HepG2 (cell line): ENCODE data around the gene RAB2B. TPM values are rescaled to one million over a fixed set of nuclear protein-coding genes. Genes with fewer than 3 reads are reported as not detected.

Experiments
- CBFB ChIP-seq: sonication (generic); formaldehyde crosslinking; IDR thresholded peaks from 2 replicates; pipeline ENCODE4 v1.4.0; 2020; ENCODE audit warnings: missing genetic modification reagents
- CEBPB ChIP-seq: IDR thresholded peaks from 2 replicates; pipeline ENCODE4 v1.6.1; 2011; ENCODE audit warnings: low read depth, low read length, improper control_type of control experiment, borderline replicate concordance
- CEBPZ ChIP-seq: IDR thresholded peaks from 2 replicates; pipeline ENCODE4 v1.6.1; 2012; ENCODE audit warnings: low read length, improper control_type of control experiment
- DNMT1 ChIP-seq: sonication (generic); formaldehyde crosslinking; IDR thresholded peaks from 2 replicates; pipeline ENCODE4 v1.5.1; 2020; ENCODE audit warnings: mild to moderate bottlenecking, missing genetic modification reagents
- GLI4 ChIP-seq: sonication (generic); formaldehyde crosslinking; IDR thresholded peaks from 2 replicates; pipeline ENCODE4 v1.5.1; 2020; ENCODE audit warnings: missing genetic modification reagents, mild to moderate bottlenecking, moderate library complexity, borderline replicate concordance
- POLR2A ChIP-seq, 2 experiments: IDR thresholded peaks; 2 replicates each; pipeline ENCODE4 v1.6.1; 2011; ENCODE audit warnings: low read depth in 2 of 2, low read length in 2 of 2, mild to moderate bottlenecking in 1 of 2, moderate library complexity in 1 of 2; ENCODE audit not compliant: insufficient read depth in 1 of 2
- RBM22 ChIP-seq: fragments of 200-400 bp; formaldehyde crosslinking; optimal IDR thresholded peaks from 2 replicates; pipeline ENCODE3; 2017; ENCODE audit warnings: mild to moderate bottlenecking, low read length, moderate library complexity
- REL ChIP-seq: sonication (generic); formaldehyde crosslinking; conservative IDR thresholded peaks from 2 replicates; pipeline ENCODE4 v1.8.0; 2022; ENCODE audit warnings: mild to moderate bottlenecking, missing genetic modification reagents, moderate library complexity
- SALL1 ChIP-seq: sonication (generic); formaldehyde crosslinking; IDR thresholded peaks from 2 replicates; pipeline ENCODE4 v1.8.0; 2022; ENCODE audit warnings: mild to moderate bottlenecking, missing genetic modification reagents
- SIN3A ChIP-seq: IDR thresholded peaks from 2 replicates; pipeline ENCODE4 v1.6.1; 2011; ENCODE audit warnings: low read depth, mild to moderate bottlenecking, control low read depth, low read length, borderline replicate concordance
- SIX1 ChIP-seq: sonication (generic); formaldehyde crosslinking; IDR thresholded peaks from 2 replicates; pipeline ENCODE4 v1.4.0; 2020; ENCODE audit warnings: missing genetic modification reagents, borderline replicate concordance
- TBX3 ChIP-seq: fragments of 450-650 bp; IDR thresholded peaks from 2 replicates; pipeline ENCODE4 v1.6.1; 2017; ENCODE audit warnings: antibody characterized with exemption, mild to moderate bottlenecking, inconsistent platforms, borderline replicate concordance
- UBTF ChIP-seq: sonication (generic); formaldehyde crosslinking; IDR thresholded peaks from 2 replicates; pipeline ENCODE4 v1.4.0; 2020; ENCODE audit warnings: mild to moderate bottlenecking, missing genetic modification reagents
- ZNF17 ChIP-seq: sonication (generic); formaldehyde crosslinking; IDR thresholded peaks from 2 replicates; pipeline ENCODE4 v1.5.0; 2020; ENCODE audit warnings: mild to moderate bottlenecking, missing genetic modification reagents
- ZNF329 ChIP-seq: sonication (generic); formaldehyde crosslinking; IDR thresholded peaks from 2 replicates; pipeline ENCODE4 v1.9.0; 2021; ENCODE audit warnings: low read depth, mild to moderate bottlenecking, missing genetic modification reagents
- ZNF484 ChIP-seq: sonication (generic); formaldehyde crosslinking; IDR thresholded peaks from 2 replicates; pipeline ENCODE4 v1.5.1; 2020; ENCODE audit warnings: mild to moderate bottlenecking, low read depth, missing genetic modification reagents, borderline replicate concordance
- ZNF570 ChIP-seq: sonication (generic); formaldehyde crosslinking; IDR thresholded peaks from 2 replicates; pipeline ENCODE4 v1.4.0; 2020; ENCODE audit warnings: mild to moderate bottlenecking, missing genetic modification reagents, borderline replicate concordance
- polyA plus RNA-seq, 8 experiments: library from polyadenylated mRNA; depleted of rRNA in 3 of 8; stranded (reverse) in 7 of 8; unstranded in 1 of 8; fragments of >200 nt; fragmentation: Illumina TruSeq in 4 of 8; extraction: Trizol in 4 of 8; gene quantifications; 2 replicates each; pipeline versions ENCODE4 v1.2.1 to v1.2.3, GENCODE V29; 2011 to 2016; ENCODE audit warnings: low read depth in 4 of 8, missing spikeins in 1 of 8, mixed read lengths in 1 of 8; ENCODE audit not compliant: insufficient read depth in 1 of 8
- total RNA-seq, 5 experiments: library from RNA; depleted of rRNA; stranded (reverse); fragments of >200 nt; fragmentation: Illumina TruSeq; extraction: Trizol; gene quantifications; 2 replicates each; pipeline ENCODE4 v1.2.3, GENCODE V29; 2016; ENCODE audit warnings: low read depth in 1 of 5
- TF ChIP-seq, protein P1 (sequence below): sonication (generic); formaldehyde crosslinking; IDR thresholded peaks from 2 replicates; pipeline ENCODE4 v1.4.0; 2020; ENCODE audit warnings: missing genetic modification reagents
- TF ChIP-seq, protein P2 (sequence below): sonication (generic); formaldehyde crosslinking; IDR thresholded peaks from 2 replicates; pipeline ENCODE4 v1.4.0; 2020; ENCODE audit warnings: mild to moderate bottlenecking, missing genetic modification reagents

The RAB2B gene
- total and polyA plus RNA-seq, 2 of the 13 experiments (the other 11 are each of a cell fraction or from before 2014, with no cell fraction given) = 36.0 to 60.6 TPM

DNA sequence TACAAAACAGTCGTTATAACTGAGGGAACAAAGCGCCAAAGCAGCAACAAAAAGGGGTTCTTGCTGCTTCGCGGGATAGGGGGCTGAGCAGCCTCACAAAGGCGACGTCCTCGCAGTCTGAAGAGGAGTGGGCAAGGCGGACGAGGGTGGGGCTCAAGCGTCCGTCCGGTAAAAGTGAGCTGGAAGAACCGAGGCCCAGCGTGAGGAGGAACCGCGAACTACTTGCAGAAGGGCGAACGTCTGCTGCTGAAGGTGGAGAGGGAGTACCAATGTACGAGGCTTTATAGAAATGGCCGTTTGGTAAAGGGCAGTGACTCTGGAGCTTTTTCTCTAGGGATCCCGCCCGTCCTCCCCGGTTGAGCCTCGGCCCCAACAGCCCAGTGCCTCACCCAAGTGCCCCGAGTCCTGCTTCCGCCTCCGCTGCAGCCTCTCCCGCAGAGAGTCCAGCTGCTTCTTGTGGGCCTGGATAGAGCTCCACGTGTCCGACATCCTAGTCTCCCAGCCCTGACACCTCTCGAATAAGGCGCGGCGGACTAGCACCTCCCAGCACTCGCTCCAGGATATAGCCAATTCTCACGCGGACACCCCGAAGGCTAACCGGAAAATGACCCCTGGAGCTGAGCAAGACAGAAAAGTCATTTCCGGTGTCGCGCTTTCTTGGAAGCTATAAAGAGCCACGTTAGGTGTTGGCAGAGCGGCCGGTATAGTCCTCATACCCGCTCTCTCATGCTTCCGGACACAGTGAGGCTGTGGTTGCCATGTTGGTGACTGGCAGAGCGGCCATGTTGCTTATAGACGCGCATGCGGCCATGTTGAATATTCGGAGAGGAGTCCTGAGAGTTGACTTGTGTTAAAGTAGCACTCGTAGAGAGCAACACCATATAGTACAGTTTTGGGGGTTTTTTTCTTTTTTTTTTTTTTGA lies 34.2 kb upstream of the RAB2B start, which contains the start of gene METTL3 (continued):
- peak; percentile 88 for TF ChIP-seq ZNF329
- TF ChIP-seq SIX1 (CRISPR knock-in tag) = no peak; the same call in 1 of the 2 replicates
- no peak for TF ChIP-seq ZNF484 (CRISPR knock-in tag)
- TF ChIP-seq, protein P1, sequence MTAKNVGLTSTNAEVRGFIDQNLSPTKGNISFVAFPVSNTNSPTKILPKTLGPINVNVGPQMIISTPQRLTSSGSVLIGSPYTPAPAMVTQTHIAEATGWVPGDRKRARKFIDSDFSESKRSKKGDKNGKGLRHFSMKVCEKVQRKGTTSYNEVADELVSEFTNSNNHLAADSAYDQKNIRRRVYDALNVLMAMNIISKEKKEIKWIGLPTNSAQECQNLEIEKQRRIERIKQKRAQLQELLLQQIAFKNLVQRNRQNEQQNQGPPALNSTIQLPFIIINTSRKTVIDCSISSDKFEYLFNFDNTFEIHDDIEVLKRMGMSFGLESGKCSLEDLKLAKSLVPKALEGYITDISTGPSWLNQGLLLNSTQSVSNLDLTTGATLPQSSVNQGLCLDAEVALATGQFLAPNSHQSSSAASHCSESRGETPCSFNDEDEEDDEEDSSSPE = peak; percentile 96
- peak; percentile 93 for TF ChIP-seq TBX3
- no peak for TF ChIP-seq CEBPZ
- peak; percentile 95; the same call in 1 of the 2 replicates for TF ChIP-seq GLI4 (CRISPR knock-in tag)
- TF ChIP-seq, protein P2, sequence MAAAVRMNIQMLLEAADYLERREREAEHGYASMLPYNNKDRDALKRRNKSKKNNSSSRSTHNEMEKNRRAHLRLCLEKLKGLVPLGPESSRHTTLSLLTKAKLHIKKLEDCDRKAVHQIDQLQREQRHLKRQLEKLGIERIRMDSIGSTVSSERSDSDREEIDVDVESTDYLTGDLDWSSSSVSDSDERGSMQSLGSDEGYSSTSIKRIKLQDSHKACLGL (CRISPR knock-in tag) = peak; percentile 100
- TF ChIP-seq DNMT1 (CRISPR knock-in tag) = no peak
- peak; percentile 91 for TF ChIP-seq SALL1 (CRISPR knock-in tag)
- TF ChIP-seq REL (CRISPR knock-in tag) = peak; percentile 82
- TF ChIP-seq UBTF (CRISPR knock-in tag) = peak; percentile 71
- TF ChIP-seq ZNF570 (CRISPR knock-in tag) = no peak
- peak; percentile 85 for TF ChIP-seq CBFB (CRISPR knock-in tag)
- no peak for TF ChIP-seq RBM22
- TF ChIP-seq SIN3A = peak; percentile 99
- TF ChIP-seq POLR2A (IDR thresholded peaks at IDR 0.05; ENCODE audit: insufficient read depth in 1 of 2, low read depth in 2 of 2, low read length in 2 of 2) = peak; percentile 97
- no peak for TF ChIP-seq CEBPB
- TF ChIP-seq ZNF17 (CRISPR knock-in tag) = no peak
